HEK293T (cell line): ENCODE data around the gene IL5RA.

ENCODE experiments used
- ARNT ChIP-seq: fragments of 450-650 bp; IDR thresholded peaks from 2 replicates; pipeline ENCODE4 v1.6.1; 2017; ENCODE audit warnings: mild to moderate bottlenecking
- ELF4 ChIP-seq: fragments of 450-650 bp; IDR thresholded peaks from 2 replicates; pipeline ENCODE4 v1.6.1; 2017; ENCODE audit warnings: antibody characterized with exemption
- FOXM1 ChIP-seq: fragments of 450-650 bp; IDR thresholded peaks from 2 replicates; pipeline ENCODE4 v1.6.1; 2017; ENCODE audit warnings: mild to moderate bottlenecking, borderline replicate concordance
- HDGF ChIP-seq: fragments of 450-650 bp; IDR thresholded peaks from 2 replicates; pipeline ENCODE4 v1.6.1; 2017; ENCODE audit warnings: antibody characterized with exemption, borderline replicate concordance
- NFRKB ChIP-seq: fragments of 450-650 bp; IDR thresholded peaks from 2 replicates; pipeline ENCODE4 v1.6.1; 2016; ENCODE audit warnings: mild to moderate bottlenecking, moderate library complexity
- SP1 ChIP-seq: fragments of 450-650 bp; IDR thresholded peaks from 2 replicates; pipeline ENCODE4 v1.6.1; 2017
- SUZ12 ChIP-seq: fragments of 450-650 bp; IDR thresholded peaks from 2 replicates; pipeline ENCODE4 v1.6.1; 2016; ENCODE audit warnings: mild to moderate bottlenecking
- TARDBP ChIP-seq: fragments of 450-650 bp; IDR thresholded peaks from 2 replicates; pipeline ENCODE4 v1.6.1; 2016
- TF ChIP-seq, protein P1 (sequence below): fragments of 450-650 bp; IDR thresholded peaks from 2 replicates; pipeline ENCODE4 v1.6.1; 2016

DNA sequence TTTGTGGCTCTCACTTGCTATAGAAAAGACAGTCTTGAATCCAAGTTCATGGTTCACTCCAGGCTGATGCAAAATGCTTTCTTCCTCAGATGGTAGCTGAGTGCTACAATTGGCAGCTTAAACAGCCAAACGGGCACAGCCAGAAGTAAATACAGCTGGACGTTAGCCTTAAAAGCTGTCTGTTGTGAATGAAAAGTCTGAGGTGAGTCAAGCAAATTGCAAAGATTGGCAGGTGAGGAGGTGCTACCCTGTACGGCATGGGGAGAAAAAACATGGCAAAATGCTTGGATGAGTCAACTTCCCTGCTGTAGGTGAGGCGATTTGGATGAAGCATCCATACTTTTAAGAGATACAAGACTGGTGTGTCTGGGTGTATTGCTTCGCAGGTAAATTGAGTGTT, 40.5 kb downstream of the IL5RA start:
- TF ChIP-seq SP1, result no peak
- TF ChIP-seq ELF4, result no peak
- TF ChIP-seq SUZ12, result no peak
- TF ChIP-seq TARDBP, result no peak
- TF ChIP-seq HDGF, result no peak
- no peak for TF ChIP-seq NFRKB
- TF ChIP-seq, protein P1, sequence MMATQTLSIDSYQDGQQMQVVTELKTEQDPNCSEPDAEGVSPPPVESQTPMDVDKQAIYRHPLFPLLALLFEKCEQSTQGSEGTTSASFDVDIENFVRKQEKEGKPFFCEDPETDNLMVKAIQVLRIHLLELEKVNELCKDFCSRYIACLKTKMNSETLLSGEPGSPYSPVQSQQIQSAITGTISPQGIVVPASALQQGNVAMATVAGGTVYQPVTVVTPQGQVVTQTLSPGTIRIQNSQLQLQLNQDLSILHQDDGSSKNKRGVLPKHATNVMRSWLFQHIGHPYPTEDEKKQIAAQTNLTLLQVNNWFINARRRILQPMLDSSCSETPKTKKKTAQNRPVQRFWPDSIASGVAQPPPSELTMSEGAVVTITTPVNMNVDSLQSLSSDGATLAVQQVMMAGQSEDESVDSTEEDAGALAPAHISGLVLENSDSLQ, result no peak
- no peak for TF ChIP-seq ARNT
- TF ChIP-seq FOXM1, result no peak
